ENCODE data around the gene USP3.

DNA sequence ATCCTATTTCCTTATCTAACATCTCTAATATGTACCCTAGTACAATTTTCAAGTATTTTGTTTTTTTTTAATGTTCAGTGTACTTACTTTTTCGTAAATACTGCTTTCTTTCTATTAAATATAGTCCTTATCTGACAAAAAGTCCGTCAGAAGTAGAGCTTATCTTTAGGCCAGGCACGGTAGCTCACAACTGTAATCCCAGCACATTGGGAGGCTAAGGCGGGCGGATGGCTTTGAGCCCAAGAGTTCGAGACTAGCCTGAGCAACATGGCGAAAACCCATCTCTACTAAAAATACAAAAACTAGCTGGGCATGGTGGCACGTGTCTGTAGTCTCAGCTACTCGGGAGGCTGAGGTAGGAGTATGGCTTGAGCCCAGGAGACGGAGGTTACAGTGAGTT is 41.1 kb downstream of the USP3 start:
- TF ChIP-seq, protein P1, sequence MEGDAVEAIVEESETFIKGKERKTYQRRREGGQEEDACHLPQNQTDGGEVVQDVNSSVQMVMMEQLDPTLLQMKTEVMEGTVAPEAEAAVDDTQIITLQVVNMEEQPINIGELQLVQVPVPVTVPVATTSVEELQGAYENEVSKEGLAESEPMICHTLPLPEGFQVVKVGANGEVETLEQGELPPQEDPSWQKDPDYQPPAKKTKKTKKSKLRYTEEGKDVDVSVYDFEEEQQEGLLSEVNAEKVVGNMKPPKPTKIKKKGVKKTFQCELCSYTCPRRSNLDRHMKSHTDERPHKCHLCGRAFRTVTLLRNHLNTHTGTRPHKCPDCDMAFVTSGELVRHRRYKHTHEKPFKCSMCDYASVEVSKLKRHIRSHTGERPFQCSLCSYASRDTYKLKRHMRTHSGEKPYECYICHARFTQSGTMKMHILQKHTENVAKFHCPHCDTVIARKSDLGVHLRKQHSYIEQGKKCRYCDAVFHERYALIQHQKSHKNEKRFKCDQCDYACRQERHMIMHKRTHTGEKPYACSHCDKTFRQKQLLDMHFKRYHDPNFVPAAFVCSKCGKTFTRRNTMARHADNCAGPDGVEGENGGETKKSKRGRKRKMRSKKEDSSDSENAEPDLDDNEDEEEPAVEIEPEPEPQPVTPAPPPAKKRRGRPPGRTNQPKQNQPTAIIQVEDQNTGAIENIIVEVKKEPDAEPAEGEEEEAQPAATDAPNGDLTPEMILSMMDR (conservative IDR thresholded peaks at IDR 0.05; ENCODE audit: low read length), result no peak
- TF ChIP-seq EZH2phosphoT487 (IDR thresholded peaks at IDR 0.05; ENCODE audit: borderline replicate concordance, low read depth, low read length), result no peak
